ENCODE data around the gene TBC1D5. TPM values are rescaled to one million over a fixed set of nuclear protein-coding genes. Genes with fewer than 3 reads are reported as not detected.

The TBC1D5 gene
- polyA plus RNA-seq, 4 donors, result 5.1 to 37.6 (median 12.4) TPM

DNA sequence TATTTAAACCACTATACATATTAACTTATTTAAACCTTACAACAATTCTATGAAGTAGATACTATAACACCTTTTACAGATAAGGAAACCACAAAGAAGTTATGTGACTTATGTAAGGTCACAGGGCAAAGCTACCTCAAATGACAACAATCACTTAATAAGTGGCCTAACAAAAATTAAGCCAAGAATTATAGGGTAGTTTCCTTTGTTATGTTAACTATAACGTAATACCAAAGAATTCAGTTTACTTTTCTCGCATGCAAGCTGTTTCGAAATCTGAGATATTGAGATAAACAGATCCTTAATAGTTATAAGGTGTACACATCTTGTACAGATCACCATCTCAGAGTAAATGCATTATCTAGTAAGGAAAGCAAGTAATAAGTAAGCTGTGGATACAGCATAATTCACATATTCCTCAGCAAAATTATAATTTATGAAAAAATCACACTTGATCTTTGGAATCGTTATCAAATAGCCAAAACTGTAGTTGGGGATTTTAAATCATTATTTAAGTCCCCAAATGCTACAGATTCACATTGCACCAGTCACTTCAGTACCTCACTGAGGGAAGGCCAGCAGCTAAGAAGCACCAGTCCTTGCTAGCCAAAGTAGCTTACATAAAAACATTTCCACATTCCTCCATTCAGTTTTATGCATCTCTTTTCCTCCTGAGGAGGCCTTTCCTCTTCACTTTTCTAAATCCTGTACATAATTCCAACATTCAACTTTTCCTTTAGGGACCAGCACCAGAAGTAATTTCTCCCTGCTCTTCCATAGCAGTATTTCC, 226.8 kb downstream of the TBC1D5 start:
- WGBS, 3 donors, result 76 to 80% (median 76%) methylated on average over 4 of the region's 4 CpGs
- Histone ChIP-seq H3K36me3 (ENCODE audit: control insufficient read depth in 3 of 3, insufficient read depth in 2 of 3, low read depth in 1 of 3, low read length in 3 of 3) (peaks cover 0 to 8% (median 2%) of the 10 kb centered on the region in 3 donors), H3K4me1 (ENCODE audit: control insufficient read depth in 3 of 3, insufficient read depth in 2 of 3, low read depth in 1 of 3, low read length in 2 of 3) (no peaks in the 10 kb centered on the region), H3K27ac (ENCODE audit: low read depth in 1 of 3, low read length in 2 of 3) (no peak overlapping the region), H3K9me3 (ENCODE audit: control insufficient read depth in 2 of 2, insufficient read depth in 1 of 2, low read depth in 1 of 2, low read length in 1 of 2) (peaks cover 0 to 7% of the 10 kb centered on the region in 2 donors), H3K4me3 (ENCODE audit: low read depth in 1 of 3, low read length in 3 of 3) (no peak overlapping the region), H3K27me3 (ENCODE audit: control insufficient read depth in 3 of 3, insufficient read depth in 3 of 3, low read length in 3 of 3) (no peaks in the 10 kb centered on the region)
- DNase-seq (no peak), FAIRE-seq (no peak)

- peaks cover 0 to 7% of the 10 kb centered on the region in 2 donors for H3K9me3 ChIP-seq (ENCODE audit: control insufficient read depth in 2 of 2, insufficient read depth in 1 of 2, low read depth in 1 of 2, low read length in 1 of 2)
- H3K4me3 ChIP-seq (ENCODE audit: low read depth in 1 of 3, low read length in 3 of 3), result no peak overlapping the region
- no peak overlapping the region for H3K27ac ChIP-seq (ENCODE audit: low read depth in 1 of 3, low read length in 2 of 3)
- DNase-seq (no peak), FAIRE-seq (no peak)
- peaks cover 0 to 8% (median 2%) of the 10 kb centered on the region in 3 donors for H3K36me3 ChIP-seq (ENCODE audit: control insufficient read depth in 3 of 3, insufficient read depth in 2 of 3, low read depth in 1 of 3, low read length in 3 of 3)
- no peaks in the 10 kb centered on the region for H3K4me1 ChIP-seq (ENCODE audit: control insufficient read depth in 3 of 3, insufficient read depth in 2 of 3, low read depth in 1 of 3, low read length in 2 of 3)
- H3K27me3 ChIP-seq (ENCODE audit: control insufficient read depth in 3 of 3, insufficient read depth in 3 of 3, low read length in 3 of 3), result no peaks in the 10 kb centered on the region
Measured at GRCh38 chr3:17514597-17514996, 227.8 kb downstream of the TBC1D5 start.

- FAIRE-seq, result no peak
- Histone ChIP-seq H3K27me3 (ENCODE audit: control insufficient read depth in 3 of 3, insufficient read depth in 3 of 3, low read length in 3 of 3) (no peaks in the 10 kb centered on the region), H3K4me3 (ENCODE audit: low read depth in 1 of 3, low read length in 3 of 3) (no peak overlapping the region), H3K36me3 (ENCODE audit: control insufficient read depth in 3 of 3, insufficient read depth in 2 of 3, low read depth in 1 of 3, low read length in 3 of 3) (peaks cover 0 to 2% (median 0%) of the 10 kb centered on the region in 3 donors), H3K27ac (ENCODE audit: low read depth in 1 of 3, low read length in 2 of 3) (no peak overlapping the region), H3K9me3 (ENCODE audit: control insufficient read depth in 2 of 2, insufficient read depth in 1 of 2, low read depth in 1 of 2, low read length in 1 of 2) (no peaks in the 10 kb centered on the region), H3K4me1 (ENCODE audit: control insufficient read depth in 3 of 3, insufficient read depth in 2 of 3, low read depth in 1 of 3, low read length in 2 of 3) (no peaks in the 10 kb centered on the region)
- DNase-seq, result no peak
- 71 to 79% (median 77%) methylated on average over 4 of the region's 4 CpGs for WGBS, 3 donors
Measured at GRCh38 chr3:17510265-17510664, 232.2 kb downstream of the TBC1D5 start.

- no peak overlapping the region for H3K4me3 ChIP-seq (ENCODE audit: low read depth in 1 of 3, low read length in 3 of 3)
- H3K27me3 ChIP-seq (ENCODE audit: control insufficient read depth in 3 of 3, insufficient read depth in 3 of 3, low read length in 3 of 3), result no peaks in the 10 kb centered on the region
- FAIRE-seq (no peak), DNase-seq (no peak)
- H3K9me3 ChIP-seq (ENCODE audit: control insufficient read depth in 2 of 2, insufficient read depth in 1 of 2, low read depth in 1 of 2, low read length in 1 of 2), result no peaks in the 10 kb centered on the region
- WGBS, 3 donors, result 90 to 97% (median 97%) methylated on average over 4 of the region's 4 CpGs
- no peak overlapping the region for H3K27ac ChIP-seq (ENCODE audit: low read depth in 1 of 3, low read length in 2 of 3)
- no peaks in the 10 kb centered on the region for H3K4me1 ChIP-seq (ENCODE audit: control insufficient read depth in 3 of 3, insufficient read depth in 2 of 3, low read depth in 1 of 3, low read length in 2 of 3)
- H3K36me3 ChIP-seq (ENCODE audit: control insufficient read depth in 3 of 3, insufficient read depth in 2 of 3, low read depth in 1 of 3, low read length in 3 of 3), result peaks cover 0 to 2% (median 0%) of the 10 kb centered on the region in 3 donors
Measured at GRCh38 chr3:17508180-17508752, 234.2 kb downstream of the TBC1D5 start.

DNA sequence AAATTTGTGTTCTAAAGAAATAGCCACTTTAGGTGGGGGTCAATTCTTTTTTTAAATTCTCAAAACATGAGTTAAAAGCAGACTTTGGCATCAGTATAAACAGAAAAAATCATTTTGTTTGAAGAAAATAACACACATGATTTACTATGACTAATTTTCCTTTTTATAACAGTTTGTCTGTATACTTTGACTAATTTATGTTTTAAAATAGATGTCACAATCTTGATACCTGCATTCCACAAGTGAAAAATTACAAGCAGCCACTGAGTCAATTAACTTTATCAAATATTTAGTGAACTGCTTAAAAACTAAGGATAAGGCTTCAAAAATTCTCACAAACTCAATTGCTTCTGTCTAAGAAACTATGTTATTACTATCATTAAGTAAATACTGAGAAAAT, 235.0 kb downstream of the TBC1D5 start:
- no peak overlapping the region for H3K27ac ChIP-seq (ENCODE audit: low read depth in 1 of 3, low read length in 2 of 3)
- H3K4me3 ChIP-seq (ENCODE audit: low read depth in 1 of 3, low read length in 3 of 3), result no peak overlapping the region
- FAIRE-seq, result no peak
- no peaks in the 10 kb centered on the region for H3K4me1 ChIP-seq (ENCODE audit: control insufficient read depth in 3 of 3, insufficient read depth in 2 of 3, low read depth in 1 of 3, low read length in 2 of 3)
- H3K36me3 ChIP-seq (ENCODE audit: control insufficient read depth in 3 of 3, insufficient read depth in 2 of 3, low read depth in 1 of 3, low read length in 3 of 3), result peaks cover 0 to 2% (median 0%) of the 10 kb centered on the region in 3 donors
- H3K27me3 ChIP-seq (ENCODE audit: control insufficient read depth in 3 of 3, insufficient read depth in 3 of 3, low read length in 3 of 3), result no peaks in the 10 kb centered on the region
- H3K9me3 ChIP-seq (ENCODE audit: control insufficient read depth in 2 of 2, insufficient read depth in 1 of 2, low read depth in 1 of 2, low read length in 1 of 2), result no peaks in the 10 kb centered on the region
- no peak for DNase-seq

DNA sequence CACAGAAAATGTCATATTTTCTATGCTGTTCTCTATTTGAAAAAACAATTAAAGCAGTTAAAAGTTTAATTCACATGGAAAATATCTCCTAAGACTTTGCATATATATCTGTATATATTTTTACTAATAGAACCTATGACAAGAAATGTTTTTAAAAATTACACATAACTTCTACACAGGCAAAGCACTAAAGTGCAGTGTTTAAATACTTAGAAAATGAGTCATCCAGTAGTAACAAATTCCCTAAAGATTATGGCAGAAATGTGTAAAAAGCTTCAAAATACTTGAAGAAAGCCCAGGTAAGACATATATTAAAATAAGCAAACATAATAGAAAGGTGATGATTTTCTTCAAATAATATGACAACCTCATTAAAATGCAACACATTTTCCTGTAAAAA, 236.6 kb downstream of the TBC1D5 start:
- peaks cover 0 to 2% (median 0%) of the 10 kb centered on the region in 3 donors for H3K36me3 ChIP-seq (ENCODE audit: control insufficient read depth in 3 of 3, insufficient read depth in 2 of 3, low read depth in 1 of 3, low read length in 3 of 3)
- no peak overlapping the region for H3K27ac ChIP-seq (ENCODE audit: low read depth in 1 of 3, low read length in 2 of 3)
- no peaks in the 10 kb centered on the region for H3K4me1 ChIP-seq (ENCODE audit: control insufficient read depth in 3 of 3, insufficient read depth in 2 of 3, low read depth in 1 of 3, low read length in 2 of 3)
- no peak for DNase-seq
- no peak overlapping the region for H3K4me3 ChIP-seq (ENCODE audit: low read depth in 1 of 3, low read length in 3 of 3)
- no peak for FAIRE-seq
- H3K27me3 ChIP-seq (ENCODE audit: control insufficient read depth in 3 of 3, insufficient read depth in 3 of 3, low read length in 3 of 3), result no peaks in the 10 kb centered on the region
- H3K9me3 ChIP-seq (ENCODE audit: control insufficient read depth in 2 of 2, insufficient read depth in 1 of 2, low read depth in 1 of 2, low read length in 1 of 2), result no peaks in the 10 kb centered on the region

DNA sequence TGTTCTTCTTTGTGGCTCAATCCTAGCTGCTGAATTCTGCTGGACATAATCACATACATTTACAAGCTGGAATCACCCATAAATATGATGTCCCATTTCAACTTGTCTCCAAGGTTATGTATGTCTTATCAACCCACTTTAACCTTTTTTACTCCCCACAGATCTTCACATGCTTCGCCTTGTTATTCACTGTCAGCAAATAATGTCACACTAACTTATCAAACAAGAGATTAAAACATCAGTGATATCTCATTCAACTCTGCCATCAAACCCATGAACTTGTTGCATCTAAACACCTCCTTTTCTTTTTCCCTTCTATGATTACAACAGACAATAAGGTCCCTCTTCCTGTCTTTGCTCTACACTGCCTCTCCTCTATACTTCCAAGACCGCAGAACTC, 240.7 kb downstream of the TBC1D5 start:
- no peak for FAIRE-seq

DNA sequence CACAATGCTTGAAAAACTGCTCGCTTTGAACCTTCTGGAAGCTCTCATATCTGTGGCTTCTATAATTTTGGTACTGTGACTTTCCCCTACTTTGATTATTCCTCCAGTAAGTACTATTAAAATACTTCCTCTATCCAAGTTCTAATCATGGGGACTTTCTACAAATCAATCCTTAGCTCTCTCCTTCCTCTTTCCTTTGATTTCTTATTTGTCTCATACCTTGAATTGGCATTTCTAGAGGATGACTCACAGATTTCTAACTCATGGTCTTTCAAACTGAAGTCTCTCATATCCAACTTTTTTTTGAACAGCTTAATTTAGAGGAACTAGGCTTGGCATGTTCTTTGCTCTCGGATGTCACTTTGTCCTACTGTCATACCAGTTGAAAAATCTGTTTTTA, 241.8 kb downstream of the TBC1D5 start:
- no peaks in the 10 kb centered on the region for H3K4me1 ChIP-seq (ENCODE audit: control insufficient read depth in 3 of 3, insufficient read depth in 2 of 3, low read depth in 1 of 3, low read length in 2 of 3)
- FAIRE-seq (no peak), DNase-seq (no peak)
- H3K36me3 ChIP-seq (ENCODE audit: control insufficient read depth in 3 of 3, insufficient read depth in 2 of 3, low read depth in 1 of 3, low read length in 3 of 3), result no peaks in the 10 kb centered on the region
- H3K9me3 ChIP-seq (ENCODE audit: control insufficient read depth in 2 of 2, insufficient read depth in 1 of 2, low read depth in 1 of 2, low read length in 1 of 2), result no peaks in the 10 kb centered on the region
- H3K27ac ChIP-seq (ENCODE audit: low read depth in 1 of 3, low read length in 2 of 3), result no peak overlapping the region
- no peak overlapping the region for H3K4me3 ChIP-seq (ENCODE audit: low read depth in 1 of 3, low read length in 3 of 3)
- H3K27me3 ChIP-seq (ENCODE audit: control insufficient read depth in 3 of 3, insufficient read depth in 3 of 3, low read length in 3 of 3), result no peaks in the 10 kb centered on the region
- 95 to 97% (median 95%) methylated on average over 2 of the region's 2 CpGs for WGBS, 3 donors

More for the DNA sequence above, 240.7 kb downstream of the TBC1D5 start:
- H3K4me3 ChIP-seq (ENCODE audit: low read depth in 1 of 3, low read length in 3 of 3), result no peak overlapping the region
- H3K27ac ChIP-seq (ENCODE audit: low read depth in 1 of 3, low read length in 2 of 3), result no peak overlapping the region
- WGBS, 3 donors, result 97 to 100% (median 99%) methylated on average over 2 of the region's 2 CpGs
- no peaks in the 10 kb centered on the region for H3K9me3 ChIP-seq (ENCODE audit: control insufficient read depth in 2 of 2, insufficient read depth in 1 of 2, low read depth in 1 of 2, low read length in 1 of 2)
- no peak for DNase-seq
- H3K36me3 ChIP-seq (ENCODE audit: control insufficient read depth in 3 of 3, insufficient read depth in 2 of 3, low read depth in 1 of 3, low read length in 3 of 3), result peaks cover 0 to under 1% (median 0%) of the 10 kb centered on the region in 3 donors
- H3K27me3 ChIP-seq (ENCODE audit: control insufficient read depth in 3 of 3, insufficient read depth in 3 of 3, low read length in 3 of 3), result no peaks in the 10 kb centered on the region
- H3K4me1 ChIP-seq (ENCODE audit: control insufficient read depth in 3 of 3, insufficient read depth in 2 of 3, low read depth in 1 of 3, low read length in 2 of 3), result no peaks in the 10 kb centered on the region
